Chondrocyte (in vitro differentiated cells): ENCODE results near the gene TJP3. TPM values are rescaled to one million over a fixed set of nuclear protein-coding genes. Genes with fewer than 3 reads are reported as not detected.
"Not testable (repeated sequence)": the region's sequence is repeated elsewhere in the genome, so short reads cannot be mapped to it uniquely, and the experiment has no call there.

Source experiments
- DNase-seq: peaks from one replicate; pipeline ENCODE4 v3.0.0; 2021; ENCODE audit warnings: mixed read lengths, low spot score
- H3K27ac Mint-ChIP-seq: one replicate; pipeline ENCODE4 v1.8.0; 2021; ENCODE audit warnings: mild to moderate bottlenecking, moderate library complexity, mixed read lengths; ENCODE audit not compliant: unreplicated experiment
- H3K27me3 Mint-ChIP-seq: 2 replicates; pipeline ENCODE4 v1.8.0; 2021; ENCODE audit warnings: low read depth, mixed read lengths
- H3K36me3 Mint-ChIP-seq: 2 replicates; pipeline ENCODE4 v1.8.0; 2021; ENCODE audit warnings: low read depth, mixed read lengths
- H3K4me1 Mint-ChIP-seq: 2 replicates; pipeline ENCODE4 v1.8.0; 2021; ENCODE audit warnings: low read depth, mild to moderate bottlenecking, mixed read lengths
- H3K4me3 Mint-ChIP-seq: one replicate; pipeline ENCODE4 v1.8.0; 2021; ENCODE audit warnings: mild to moderate bottlenecking, moderate library complexity, mixed read lengths; ENCODE audit not compliant: unreplicated experiment
- H3K9me3 Mint-ChIP-seq: 2 replicates; pipeline ENCODE4 v1.8.0; 2021; ENCODE audit warnings: low read depth, mixed read lengths
- total RNA-seq: library from RNA; stranded (reverse); gene quantifications from 3 replicates; pipeline ENCODE4 v1.2.1, GENCODE V29; 2021
- TF ChIP-seq, protein P1 (sequence below): fragments of 200-600 bp; sonication (generic); IDR thresholded peaks from 2 replicates; pipeline ENCODE4 v1.5.0; 2021; ENCODE audit warnings: antibody characterized with exemption, mild to moderate bottlenecking, moderate library complexity

TJP3 gene
- total RNA-seq, 1 donor from 2014 or later: not detected

DNA sequence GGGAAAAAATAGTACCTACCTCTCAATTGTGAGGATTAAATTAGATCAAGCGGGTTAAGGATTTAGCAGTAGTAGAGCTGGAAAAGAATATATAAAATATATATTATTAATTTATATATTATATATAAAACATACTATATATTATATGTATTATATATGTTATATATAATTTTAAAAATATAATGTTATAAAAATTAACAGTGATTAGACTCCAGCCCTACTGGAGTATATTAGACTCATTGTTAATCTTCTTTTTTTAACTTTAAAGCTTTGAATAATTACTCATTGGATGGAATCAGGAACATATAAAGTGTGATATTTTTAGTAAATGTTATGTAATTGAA lies 53.9 kb downstream of the TJP3 start:
- TF ChIP-seq, protein P1, sequence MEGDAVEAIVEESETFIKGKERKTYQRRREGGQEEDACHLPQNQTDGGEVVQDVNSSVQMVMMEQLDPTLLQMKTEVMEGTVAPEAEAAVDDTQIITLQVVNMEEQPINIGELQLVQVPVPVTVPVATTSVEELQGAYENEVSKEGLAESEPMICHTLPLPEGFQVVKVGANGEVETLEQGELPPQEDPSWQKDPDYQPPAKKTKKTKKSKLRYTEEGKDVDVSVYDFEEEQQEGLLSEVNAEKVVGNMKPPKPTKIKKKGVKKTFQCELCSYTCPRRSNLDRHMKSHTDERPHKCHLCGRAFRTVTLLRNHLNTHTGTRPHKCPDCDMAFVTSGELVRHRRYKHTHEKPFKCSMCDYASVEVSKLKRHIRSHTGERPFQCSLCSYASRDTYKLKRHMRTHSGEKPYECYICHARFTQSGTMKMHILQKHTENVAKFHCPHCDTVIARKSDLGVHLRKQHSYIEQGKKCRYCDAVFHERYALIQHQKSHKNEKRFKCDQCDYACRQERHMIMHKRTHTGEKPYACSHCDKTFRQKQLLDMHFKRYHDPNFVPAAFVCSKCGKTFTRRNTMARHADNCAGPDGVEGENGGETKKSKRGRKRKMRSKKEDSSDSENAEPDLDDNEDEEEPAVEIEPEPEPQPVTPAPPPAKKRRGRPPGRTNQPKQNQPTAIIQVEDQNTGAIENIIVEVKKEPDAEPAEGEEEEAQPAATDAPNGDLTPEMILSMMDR: no peak
- Mint-ChIP-seq H3K27me3 (no peaks in the 10 kb centered on the region), H3K36me3 (peaks cover 6% of the 10 kb centered on the region), H3K4me3 (peak overlapping the region; percentile 100), H3K4me1 (peaks cover 28% of the 10 kb centered on the region), H3K27ac (peak overlapping the region; percentile 99), H3K9me3 (no peaks in the 10 kb centered on the region)
- no peak for DNase-seq

DNA sequence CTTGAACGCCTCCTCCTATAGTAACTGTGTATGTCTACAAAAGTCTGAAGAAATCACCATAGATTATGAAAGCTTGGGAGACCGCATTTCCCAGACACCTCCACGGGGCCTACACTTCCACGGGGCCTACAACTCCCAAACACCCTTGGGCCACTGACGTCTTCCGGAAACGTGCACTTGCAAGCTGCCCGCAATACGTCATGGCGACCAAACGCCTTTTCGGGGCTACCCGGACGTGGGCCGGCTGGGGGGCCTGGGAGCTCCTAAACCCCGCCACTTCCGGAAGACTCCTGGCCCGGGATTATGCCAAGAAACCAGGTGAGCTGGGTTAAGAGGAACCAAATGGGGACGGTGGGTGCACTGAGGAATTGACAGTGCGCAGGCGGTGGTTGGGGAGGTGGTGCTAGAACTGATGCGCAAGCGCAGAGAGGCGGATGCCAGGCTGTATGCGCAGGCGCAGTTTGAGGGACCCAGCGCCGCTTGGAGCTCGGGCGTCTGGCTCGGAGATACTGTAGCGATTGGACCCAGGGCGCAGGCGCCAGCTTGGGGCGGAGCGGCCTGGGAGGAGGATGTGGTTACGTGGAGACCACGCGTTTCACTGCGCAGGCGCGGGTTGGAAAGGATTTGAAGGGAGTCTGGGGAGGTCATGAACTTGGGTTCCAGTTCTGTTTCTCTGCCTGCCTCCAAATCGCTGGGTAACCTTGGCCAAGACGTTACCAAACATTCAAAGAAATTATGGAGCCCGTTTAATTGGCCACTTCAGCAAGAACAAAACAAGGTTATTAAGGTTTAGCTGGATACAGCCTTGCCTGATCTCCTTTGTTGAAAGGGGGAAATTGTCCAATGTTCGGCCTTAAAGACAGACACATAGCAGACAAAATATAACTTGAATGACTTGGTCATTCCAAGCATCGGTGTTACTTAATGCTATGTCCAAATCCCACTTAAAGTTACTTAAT lies 54.6 kb downstream of the TJP3 start, which contains the start of gene MRPL54:
Gene MRPL54, plus strand, starts transcription at position 182 of the 959 bp plus-strand sequence. Its CDS starts 19 bp downstream, at position 201.
- H3K36me3 Mint-ChIP-seq: peaks cover 6% of the 10 kb centered on the region
- TF ChIP-seq, protein P1: no peak
- peaks cover 28% of the 10 kb centered on the region for H3K4me1 Mint-ChIP-seq
- H3K9me3 Mint-ChIP-seq: no peaks in the 10 kb centered on the region
- peak within 1 kb of the TSS; percentile 100 for H3K4me3 Mint-ChIP-seq
- H3K27me3 Mint-ChIP-seq: no peaks in the 10 kb centered on the region
- peak within 1 kb of the TSS; percentile 99 for H3K27ac Mint-ChIP-seq
- DNase-seq: peak; percentile 100

DNA sequence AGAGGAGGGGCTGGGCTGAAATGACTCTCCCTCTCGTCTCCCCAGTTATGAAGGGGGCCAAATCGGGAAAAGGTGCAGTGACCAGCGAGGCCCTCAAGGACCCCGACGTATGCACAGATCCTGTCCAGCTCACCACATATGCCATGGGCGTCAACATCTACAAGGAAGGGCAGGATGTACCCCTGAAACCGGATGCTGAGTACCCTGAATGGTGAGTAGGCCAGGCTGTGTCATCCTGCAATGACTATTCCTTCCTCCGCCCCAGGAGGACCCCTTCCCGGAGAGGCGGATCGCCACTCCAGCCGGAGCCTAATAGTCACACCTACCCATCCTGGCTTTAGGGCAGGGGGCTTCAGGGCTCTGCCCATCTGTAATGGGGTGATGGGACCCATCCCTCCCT lies 56.9 kb downstream of the TJP3 start:
- no peak overlapping the region for H3K27ac Mint-ChIP-seq
- peaks cover 8% of the 10 kb centered on the region for H3K36me3 Mint-ChIP-seq

DNA sequence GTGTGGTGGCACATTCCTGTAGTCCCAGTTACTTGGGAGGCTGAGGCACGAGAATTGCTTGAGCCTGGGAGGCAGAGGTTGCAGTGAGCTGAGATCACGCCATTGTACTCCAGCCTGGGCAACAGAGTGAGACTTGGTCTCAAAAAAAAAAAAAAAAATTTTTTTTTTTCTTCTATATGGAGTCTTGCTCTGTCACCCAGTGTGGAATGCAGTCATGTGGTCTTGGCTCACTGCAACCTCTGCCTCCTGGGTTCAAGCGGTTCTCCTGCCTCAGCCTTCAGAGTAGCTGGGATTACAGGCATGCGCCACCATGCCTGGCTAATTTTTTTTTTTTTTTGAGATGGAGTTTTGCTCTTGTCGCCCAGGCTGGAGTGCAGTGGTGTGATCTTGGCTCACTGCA lies 57.6 kb downstream of the TJP3 start:
- not testable (repeated sequence) for H3K9me3 Mint-ChIP-seq, DNase-seq, H3K27me3 Mint-ChIP-seq

More for the DNA sequence above, 56.9 kb downstream of the TJP3 start:
- TF ChIP-seq, protein P1: no peak
- no peaks in the 10 kb centered on the region for H3K9me3 Mint-ChIP-seq
- H3K4me1 Mint-ChIP-seq: peaks cover 24% of the 10 kb centered on the region
- no peak for DNase-seq
- no peaks in the 10 kb centered on the region for H3K27me3 Mint-ChIP-seq
- H3K4me3 Mint-ChIP-seq: no peak overlapping the region

DNA sequence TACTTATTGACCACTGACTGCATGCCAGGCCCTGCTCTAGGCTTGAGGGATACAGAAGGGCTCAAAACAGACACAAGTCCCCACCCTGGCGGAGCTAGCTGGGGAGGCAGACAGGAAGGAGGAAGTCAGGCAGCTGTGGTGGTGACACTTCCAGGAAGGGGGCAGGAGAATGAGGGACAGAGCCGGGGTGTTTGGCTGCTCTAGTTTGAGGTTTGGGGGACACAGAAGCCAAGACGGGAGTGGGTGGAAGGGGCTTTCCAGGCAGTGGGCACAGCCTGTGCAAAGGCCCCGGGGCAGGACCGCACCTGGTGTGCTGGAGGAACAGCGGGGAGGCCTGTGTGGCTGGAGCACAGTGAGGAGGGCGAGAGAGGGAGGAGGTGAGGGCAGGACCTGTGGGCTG lies 58.3 kb downstream of the TJP3 start:
- H3K4me3 Mint-ChIP-seq: no peak overlapping the region
- no peaks in the 10 kb centered on the region for H3K27me3 Mint-ChIP-seq
- H3K36me3 Mint-ChIP-seq: peaks cover 8% of the 10 kb centered on the region
- H3K4me1 Mint-ChIP-seq: peaks cover 15% of the 10 kb centered on the region
- TF ChIP-seq, protein P1: no peak
- no peak for DNase-seq
- no peak overlapping the region for H3K27ac Mint-ChIP-seq
- H3K9me3 Mint-ChIP-seq: no peaks in the 10 kb centered on the region

More for the DNA sequence above, 57.6 kb downstream of the TJP3 start:
- H3K36me3 Mint-ChIP-seq, H3K4me3 Mint-ChIP-seq, H3K27ac Mint-ChIP-seq: not testable (repeated sequence)
- peaks cover 22% of the 10 kb centered on the region for H3K4me1 Mint-ChIP-seq
